Panc1 (cell line): Measurements from ENCODE around the gene ARHGAP33. TPM values are rescaled to one million over a fixed set of nuclear protein-coding genes. Genes with fewer than 3 reads are reported as not detected.

Experiments
- ATAC-seq: fragments of 200-7000 bp; cut with Tn5 transposase; 2 replicates; pipeline ENCODE4 v1.9.1; 2020; ENCODE audit warnings: mild to moderate bottlenecking, moderate library complexity
- BruUV-seq: library from RNA; stranded (reverse); fragments of 400-500 nt; replicated peaks from 2 replicates; lab custom pipeline; 2021; lab: Mats Ljungman, UMichigan
- CTCF ChIA-PET: fragments of 300-600 bp; sonication (Branson Sonifier 250); formaldehyde crosslinking; loops from one replicate; lab custom pipeline; 2022; ENCODE audit warnings: antibody characterized with exemption; lab: Charles Lee
- POLR2A ChIA-PET: fragments of 300-600 bp; sonication (Branson Sonifier 250); formaldehyde crosslinking; loops from one replicate; lab custom pipeline; 2022; ENCODE audit warnings: antibody characterized with exemption; lab: Charles Lee
- DNase-seq: peaks from one replicate; pipeline ENCODE4 v3.0.0-alpha.2; 2010; ENCODE audit warnings: low read depth, low spot score
- H3K27ac ChIP-seq: 2 replicates; pipeline ENCODE4 v1.5.1; 2011; ENCODE audit warnings: mild to moderate bottlenecking, low read length, inconsistent platforms
- H3K27me3 ChIP-seq: fragments of 200-500 bp; sonication (Bioruptor generic); 2 replicates; pipeline ENCODE4 v1.6.0; 2014; ENCODE audit warnings: low read length, inconsistent platforms; ENCODE audit not compliant: control insufficient read depth, insufficient read depth
- H3K36me3 ChIP-seq: fragments of 200-500 bp; sonication (Bioruptor generic); 2 replicates; pipeline ENCODE4 v1.5.1; 2014; ENCODE audit warnings: inconsistent platforms, mild to moderate bottlenecking, low read length, moderate library complexity; ENCODE audit not compliant: control insufficient read depth, insufficient read depth
- H3K4me1 ChIP-seq: 2 replicates; pipeline ENCODE4 v1.5.1; 2011; ENCODE audit warnings: inconsistent platforms, mild to moderate bottlenecking, low read length, moderate library complexity; ENCODE audit not compliant: control insufficient read depth, insufficient read depth
- H3K4me3 ChIP-seq, 2 experiments: 2 replicates each; pipeline ENCODE4 v1.5.1; 2011 to 2012; ENCODE audit warnings: low read depth in 2 of 2, low read length in 2 of 2, mild to moderate bottlenecking in 2 of 2, inconsistent platforms in 1 of 2, moderate library complexity in 1 of 2
- H3K9me3 ChIP-seq: fragments of 200-500 bp; sonication (Bioruptor generic); 2 replicates; pipeline ENCODE4 v1.5.1; 2014; ENCODE audit warnings: low read depth, mild to moderate bottlenecking, inconsistent platforms, low read length, moderate library complexity; ENCODE audit not compliant: control insufficient read depth, insufficient read depth
- POLR2AphosphoS5 ChIP-seq: IDR thresholded peaks from 2 replicates; pipeline ENCODE4 v1.6.1; 2012; ENCODE audit warnings: mild to moderate bottlenecking, low read depth, low read length, moderate library complexity
- REST ChIP-seq, 2 experiments: IDR thresholded peaks; 2 replicates each; pipeline ENCODE4 v1.6.1; 2011 to 2012; ENCODE audit warnings: low read depth in 2 of 2, control low read depth in 1 of 2, low read length in 1 of 2, mild to moderate bottlenecking in 1 of 2, moderate library complexity in 1 of 2; ENCODE audit not compliant: insufficient read depth in 1 of 2
- SIN3A ChIP-seq: IDR thresholded peaks from 2 replicates; pipeline ENCODE4 v1.6.1; 2012; ENCODE audit warnings: low read depth, mild to moderate bottlenecking, low read length, moderate library complexity, borderline replicate concordance; ENCODE audit not compliant: insufficient read depth
- TCF7L2 ChIP-seq: IDR thresholded peaks from 2 replicates; pipeline ENCODE4 v1.6.1; 2011; ENCODE audit warnings: mild to moderate bottlenecking, low read depth, low read length, inconsistent platforms
- in situ Hi-C: cut with HindIII; loops from 2 replicates; pipeline ENCODE4 v1.10.0; 2016; ENCODE audit warnings: low sequenced_read_pairs, low pct_unique_long_range_greater_than_20kb
- intact Hi-C: fragments of 100-400 bp; cut with micrococcal nuclease; formaldehyde crosslinking; loops from one replicate; pipeline ENCODE4 v1.10.0; 2022; ENCODE audit not compliant: unreplicated experiment
- total RNA-seq: library from RNA; stranded (reverse); gene quantifications from one replicate; pipeline ENCODE4 v1.2.1, GENCODE V29; 2021; ENCODE audit not compliant: unreplicated experiment
- TF ChIP-seq, protein P1 (sequence below): fragments of 450-650 bp; IDR thresholded peaks from 2 replicates; pipeline ENCODE4 v1.5.1; 2017; ENCODE audit warnings: mild to moderate bottlenecking

ARHGAP33 gene
- total RNA-seq, 1 experiment from 2014 or later = 35.8 TPM

GRCh38 chr19:35784503-35785338 is 9.4 kb downstream of the ARHGAP33 start:
- CTCF ChIA-PET = interaction anchor here (0.6 to 0.7 kb wide), 2 partner anchors 23 to 35 kb away, joined by 4 read pairs; no protein-coding TSS in a partner anchor
- Histone ChIP-seq H3K9me3 (no peaks in the 10 kb centered on the region), H3K36me3 (no peaks in the 10 kb centered on the region), H3K27me3 (no peaks in the 10 kb centered on the region), H3K4me3 (no peak overlapping the region), H3K4me1 (no peaks in the 10 kb centered on the region; the same call in 1 of the 2 replicates), H3K27ac (no peak overlapping the region)
- ATAC-seq (no peak), DNase-seq (no peak)
- TF ChIP-seq, protein P1, sequence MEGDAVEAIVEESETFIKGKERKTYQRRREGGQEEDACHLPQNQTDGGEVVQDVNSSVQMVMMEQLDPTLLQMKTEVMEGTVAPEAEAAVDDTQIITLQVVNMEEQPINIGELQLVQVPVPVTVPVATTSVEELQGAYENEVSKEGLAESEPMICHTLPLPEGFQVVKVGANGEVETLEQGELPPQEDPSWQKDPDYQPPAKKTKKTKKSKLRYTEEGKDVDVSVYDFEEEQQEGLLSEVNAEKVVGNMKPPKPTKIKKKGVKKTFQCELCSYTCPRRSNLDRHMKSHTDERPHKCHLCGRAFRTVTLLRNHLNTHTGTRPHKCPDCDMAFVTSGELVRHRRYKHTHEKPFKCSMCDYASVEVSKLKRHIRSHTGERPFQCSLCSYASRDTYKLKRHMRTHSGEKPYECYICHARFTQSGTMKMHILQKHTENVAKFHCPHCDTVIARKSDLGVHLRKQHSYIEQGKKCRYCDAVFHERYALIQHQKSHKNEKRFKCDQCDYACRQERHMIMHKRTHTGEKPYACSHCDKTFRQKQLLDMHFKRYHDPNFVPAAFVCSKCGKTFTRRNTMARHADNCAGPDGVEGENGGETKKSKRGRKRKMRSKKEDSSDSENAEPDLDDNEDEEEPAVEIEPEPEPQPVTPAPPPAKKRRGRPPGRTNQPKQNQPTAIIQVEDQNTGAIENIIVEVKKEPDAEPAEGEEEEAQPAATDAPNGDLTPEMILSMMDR = no peak
- no peak for TF ChIP-seq SIN3A
- TF ChIP-seq POLR2AphosphoS5 = no peak
- TF ChIP-seq TCF7L2 = no peak
- TF ChIP-seq REST (IDR thresholded peaks at IDR 0.05; ENCODE audit: insufficient read depth in 1 of 2, low read depth in 2 of 2, low read length in 1 of 2) = no peak
- intact Hi-C loops = no loop called here
- BruUV-seq = no TSS peak
- POLR2A ChIA-PET = interaction anchor here (0.7 kb wide), 1 partner anchor 71 kb away, joined by 15 read pairs; no protein-coding TSS in a partner anchor
- in situ Hi-C loops = no loop called here

DNA sequence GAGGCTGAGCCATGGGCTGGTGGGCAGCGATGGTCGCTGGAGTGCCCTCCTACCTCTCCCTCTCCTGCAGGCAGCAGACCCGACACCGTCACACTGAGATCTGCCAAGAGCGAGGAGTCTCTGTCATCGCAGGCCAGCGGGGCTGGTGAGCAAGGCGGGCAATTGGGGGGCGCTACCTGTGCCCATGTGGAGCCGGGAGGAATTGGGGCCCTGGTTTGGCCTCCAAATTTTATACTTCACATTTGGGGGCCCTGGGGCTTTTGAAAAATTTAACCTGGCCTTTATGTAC is 9.9 kb downstream of the ARHGAP33 start:
- Histone ChIP-seq H3K4me1 (no peaks in the 10 kb centered on the region; the same call in 1 of the 2 replicates), H3K4me3 (no peak overlapping the region), H3K36me3 (no peaks in the 10 kb centered on the region), H3K9me3 (no peaks in the 10 kb centered on the region), H3K27me3 (no peaks in the 10 kb centered on the region), H3K27ac (no peak overlapping the region)
- ATAC-seq (no peak), DNase-seq (no peak)
- ChIA-PET CTCF (no interaction called here), POLR2A (no interaction called here)
- in situ Hi-C loops = no loop called here
- no TSS peak for BruUV-seq
- intact Hi-C loops = no loop called here
- TF ChIP-seq SIN3A (no peak), POLR2AphosphoS5 (no peak), REST (IDR thresholded peaks at IDR 0.05; ENCODE audit: insufficient read depth in 1 of 2, low read depth in 2 of 2, low read length in 1 of 2) (no peak), TCF7L2 (no peak)
- TF ChIP-seq, protein P1 = no peak
